PFSK-1 (cell line): ENCODE results near the gene MYL4.

ENCODE experiments used
- FOXP2 ChIP-seq: optimal IDR thresholded peaks from 2 replicates; pipeline ENCODE3; 2011; ENCODE audit warnings: borderline replicate concordance, control low read depth, inconsistent platforms; ENCODE audit not compliant: insufficient read depth; ENCODE audit errors: extremely low read length, extremely low read depth
- POLR2AphosphoS5 ChIP-seq: IDR thresholded peaks from 2 replicates; pipeline ENCODE4 v1.6.1; 2012; ENCODE audit warnings: low read depth, mild to moderate bottlenecking, control low read depth, low read length, moderate library complexity
- REST ChIP-seq, 2 experiments: IDR thresholded peaks; 2 replicates each; pipeline versions ENCODE4 v1.6.1 to v1.8.0; 2011 to 2012; ENCODE audit warnings: low read depth in 2 of 2, low read length in 2 of 2, control low read depth in 1 of 2, inconsistent platforms in 1 of 2, mild to moderate bottlenecking in 1 of 2, moderate library complexity in 1 of 2; ENCODE audit not compliant: insufficient read depth in 1 of 2
- SIN3A ChIP-seq: IDR thresholded peaks from 2 replicates; pipeline ENCODE4 v1.6.1; 2012; ENCODE audit warnings: mild to moderate bottlenecking, low read length, moderate library complexity, borderline replicate concordance; ENCODE audit not compliant: insufficient read depth
- TAF1 ChIP-seq: IDR thresholded peaks from 2 replicates; pipeline ENCODE4 v1.6.1; 2012; ENCODE audit warnings: low read length, control low read depth, borderline replicate concordance; ENCODE audit not compliant: insufficient read depth

Gene MYL4

GRCh38 chr17:47270946-47271705 lies 62.0 kb downstream of the MYL4 start:
- TF ChIP-seq REST (IDR thresholded peaks at IDR 0.05; ENCODE audit: insufficient read depth in 1 of 2, low read depth in 2 of 2, low read length in 2 of 2), result no peak
- TF ChIP-seq POLR2AphosphoS5, result no peak
- no peak for TF ChIP-seq FOXP2
- no peak for TF ChIP-seq TAF1
- TF ChIP-seq SIN3A, result no peak

GRCh38 chr17:47272491-47272890 lies 63.3 kb downstream of the MYL4 start:
- TF ChIP-seq TAF1 (no peak), FOXP2 (no peak), REST (IDR thresholded peaks at IDR 0.05; ENCODE audit: insufficient read depth in 1 of 2, low read depth in 2 of 2, low read length in 2 of 2) (no peak), SIN3A (no peak), POLR2AphosphoS5 (no peak)

GRCh38 chr17:47273245-47273644 lies 64.1 kb downstream of the MYL4 start:
- TF ChIP-seq REST (IDR thresholded peaks at IDR 0.05; ENCODE audit: insufficient read depth in 1 of 2, low read depth in 2 of 2, low read length in 2 of 2) (no peak), POLR2AphosphoS5 (no peak), FOXP2 (no peak), TAF1 (no peak), SIN3A (no peak)
